IMR-90 (cell line): Measurements from ENCODE around the gene GRIN1. TPM values are rescaled to one million over a fixed set of nuclear protein-coding genes. Genes with fewer than 3 reads are reported as not detected.
A peak's percentile ranks its signal among the peaks of the same experiment; 100 is the strongest.

Experiments
- ATAC-seq: fragments of 200-7000 bp; cut with Tn5 transposase; 2 replicates; pipeline ENCODE4 v1.9.1; 2020; ENCODE audit warnings: low read depth, mild to moderate bottlenecking, moderate library complexity
- BruUV-seq: library from RNA; stranded (reverse); fragments of 400-500 nt; replicated peaks from 2 replicates; lab custom pipeline; 2021; lab: Mats Ljungman, UMichigan
- CTCF ChIA-PET: fragments of 300-600 bp; formaldehyde crosslinking; extraction: SDS; loops from one replicate; lab custom pipeline; 2021; ENCODE audit warnings: antibody characterized with exemption; lab: Yijun Ruan, JAX
- POLR2A ChIA-PET: fragments of 300-600 bp; sonication (Branson Sonifier 250); formaldehyde crosslinking; loops from one replicate; lab custom pipeline; 2022; ENCODE audit warnings: antibody characterized with exemption; ENCODE audit not compliant: unreplicated experiment; lab: Charles Lee
- DNase-seq: peaks from one replicate; pipeline ENCODE4 v3.0.0; 2013
- H2AFZ ChIP-seq: replicated peaks from 2 replicates; pipeline ENCODE3; 2013; ENCODE audit warnings: low read length, mild to moderate bottlenecking; ENCODE audit not compliant: poor library complexity
- H2AK5ac ChIP-seq: 2 replicates; pipeline ENCODE4 v1.6.1; 2013; ENCODE audit warnings: low read depth, low read length, inconsistent platforms
- H2AK9ac ChIP-seq: replicated peaks from 2 replicates; pipeline ENCODE3; 2013; ENCODE audit warnings: mild to moderate bottlenecking, low read depth, low read length, moderate library complexity; ENCODE audit not compliant: poor library complexity
- H2BK120ac ChIP-seq: 2 replicates; pipeline ENCODE4 v1.6.1; 2013; ENCODE audit warnings: low read depth, low read length, inconsistent platforms
- H2BK15ac ChIP-seq: 3 replicates; pipeline ENCODE4 v1.6.1; 2013; ENCODE audit warnings: low read depth, low read length, inconsistent platforms
- H2BK20ac ChIP-seq: 2 replicates; pipeline ENCODE4 v1.6.1; 2013; ENCODE audit warnings: low read depth, mild to moderate bottlenecking, inconsistent platforms, low read length, moderate library complexity
- H2BK5ac ChIP-seq: 2 replicates; pipeline ENCODE4 v1.6.1; 2013; ENCODE audit warnings: mild to moderate bottlenecking, low read depth, low read length, inconsistent platforms; ENCODE audit not compliant: poor library complexity, severe bottlenecking
- H3K14ac ChIP-seq: replicated peaks from 2 replicates; pipeline ENCODE4 v1.6.1; 2013; ENCODE audit warnings: low read depth, low read length, inconsistent platforms
- H3K18ac ChIP-seq: 2 replicates; pipeline ENCODE4 v1.6.1; 2013; ENCODE audit warnings: low read depth, low read length, control low read depth
- H3K23ac ChIP-seq: 2 replicates; pipeline ENCODE4 v1.6.1; 2013; ENCODE audit warnings: low read depth, low read length, inconsistent platforms
- H3K27ac ChIP-seq: 2 replicates; pipeline ENCODE4 v1.5.1; 2013; ENCODE audit warnings: mild to moderate bottlenecking, control low read depth, low read length; ENCODE audit not compliant: insufficient read depth
- H3K27me3 ChIP-seq: 2 replicates; pipeline ENCODE4 v1.6.1; 2013; ENCODE audit warnings: low read length; ENCODE audit not compliant: control insufficient read depth, insufficient read depth
- H3K36me3 ChIP-seq: 2 replicates; pipeline ENCODE4 v1.6.1; 2013; ENCODE audit warnings: low read length, mixed read lengths; ENCODE audit not compliant: control insufficient read depth, insufficient read depth
- H3K4ac ChIP-seq: 2 replicates; pipeline ENCODE4 v1.6.1; 2013; ENCODE audit warnings: low read depth, low read length, inconsistent platforms
- H3K4me1 ChIP-seq: 2 replicates; pipeline ENCODE4 v1.6.1; 2013; ENCODE audit warnings: low read length, mixed read lengths; ENCODE audit not compliant: control insufficient read depth, insufficient read depth
- H3K4me2 ChIP-seq: 2 replicates; pipeline ENCODE4 v1.6.1; 2013; ENCODE audit warnings: low read depth, mild to moderate bottlenecking, control low read depth, low read length, moderate library complexity
- H3K4me3 ChIP-seq: 2 replicates; pipeline ENCODE4 v1.5.1; 2013; ENCODE audit warnings: low read depth, mild to moderate bottlenecking, control low read depth, low read length, moderate library complexity; ENCODE audit not compliant: insufficient read depth
- H3K56ac ChIP-seq: 2 replicates; pipeline ENCODE4 v1.6.1; 2013; ENCODE audit warnings: low read length, inconsistent platforms; ENCODE audit not compliant: insufficient read depth; ENCODE audit errors: extremely low read depth
- H3K79me1 ChIP-seq, 2 experiments: 2 replicates each; pipeline ENCODE4 v1.6.1; 2013; ENCODE audit warnings: low read length in 2 of 2, inconsistent platforms in 1 of 2, low read depth in 1 of 2
- H3K9ac ChIP-seq: 2 replicates; pipeline ENCODE4 v1.6.1; 2013; ENCODE audit warnings: low read depth, low read length, control low read depth
- H3K9me1 ChIP-seq: 2 replicates; pipeline ENCODE4 v1.6.1; 2013; ENCODE audit warnings: low read length, inconsistent platforms; ENCODE audit not compliant: insufficient read depth
- H3K9me3 ChIP-seq: 2 replicates; pipeline ENCODE4 v1.6.1; 2013; ENCODE audit warnings: low read length; ENCODE audit not compliant: control insufficient read depth, insufficient read depth
- H4K20me1 ChIP-seq: 2 replicates; pipeline ENCODE4 v1.6.1; 2013; ENCODE audit warnings: low read length, inconsistent platforms; ENCODE audit not compliant: insufficient read depth
- H4K5ac ChIP-seq: 2 replicates; pipeline ENCODE4 v1.6.1; 2013; ENCODE audit warnings: mild to moderate bottlenecking, low read depth, low read length, control low read depth
- H4K8ac ChIP-seq, 2 experiments: 2 replicates each; pipeline ENCODE4 v1.6.1; 2013; ENCODE audit warnings: low read depth in 2 of 2, low read length in 2 of 2, control low read depth in 1 of 2, inconsistent platforms in 1 of 2
- H4K91ac ChIP-seq: 2 replicates; pipeline ENCODE4 v1.6.1; 2013; ENCODE audit warnings: low read depth, low read length, inconsistent platforms; ENCODE audit not compliant: insufficient read depth
- CEBPB ChIP-seq: IDR thresholded peaks from 2 replicates; pipeline ENCODE4 v1.6.1; 2012; ENCODE audit warnings: low read depth, low read length, improper control_type of control experiment
- CTCF ChIP-seq: conservative IDR thresholded peaks from 2 replicates; pipeline ENCODE4 v1.5.1; 2012; ENCODE audit warnings: mild to moderate bottlenecking, low read depth, low read length, improper control_type of control experiment
- ELK1 ChIP-seq: fragments of 150-350 bp; IDR thresholded peaks from 2 replicates; pipeline ENCODE4 v1.6.1; 2016; ENCODE audit warnings: low read depth, mild to moderate bottlenecking, low read length, moderate library complexity, borderline replicate concordance
- FOS ChIP-seq: fragments of 150-350 bp; IDR thresholded peaks from 2 replicates; pipeline ENCODE4 v1.6.1; 2016; ENCODE audit warnings: low read depth, low read length
- MAFK ChIP-seq: IDR thresholded peaks from 2 replicates; pipeline ENCODE4 v1.6.1; 2012; ENCODE audit warnings: low read depth, low read length, improper control_type of control experiment
- MAZ ChIP-seq: IDR thresholded peaks from 2 replicates; pipeline ENCODE4 v1.6.1; 2012; ENCODE audit warnings: low read depth, mild to moderate bottlenecking, low read length, improper control_type of control experiment, moderate library complexity, borderline replicate concordance
- NFE2L2 ChIP-seq: fragments of 150-350 bp; IDR thresholded peaks from 2 replicates; pipeline ENCODE4 v1.6.1; 2016; ENCODE audit warnings: low read depth, mild to moderate bottlenecking, low read length
- POLR2A ChIP-seq: IDR thresholded peaks from 2 replicates; pipeline ENCODE4 v1.6.1; 2012; ENCODE audit warnings: mild to moderate bottlenecking, low read depth, low read length
- RAD21 ChIP-seq: IDR thresholded peaks from 2 replicates; pipeline ENCODE4 v1.6.1; 2012; ENCODE audit warnings: low read length, improper control_type of control experiment
- RCOR1 ChIP-seq: IDR thresholded peaks from 2 replicates; pipeline ENCODE4 v1.6.1; 2012; ENCODE audit warnings: mild to moderate bottlenecking, low read length, improper control_type of control experiment; ENCODE audit not compliant: insufficient replicate concordance
- RFX5 ChIP-seq: IDR thresholded peaks from 2 replicates; pipeline ENCODE4 v1.8.0; 2012; ENCODE audit warnings: low read depth, mild to moderate bottlenecking, low read length, moderate library complexity
- WGBS, 2 experiments: methylation state at CpG; one replicate each; pipeline versions ENCODE4 v1.1.5 to v1.1.7; 2013; ENCODE audit warnings: missing lambda C conversion rate in 2 of 2; ENCODE audit not compliant: insufficient read length in 1 of 2; ENCODE audit errors: extremely low coverage in 2 of 2; 5-methylcytosine and 5-hydroxymethylcytosine counted together
- dilution Hi-C: fragments of 300-500 bp; cut with HindIII; formaldehyde crosslinking; loops from one replicate; pipeline ENCODE4 v1.14.3; 2018; ENCODE audit warnings: low sequenced_read_pairs; ENCODE audit not compliant: unreplicated experiment
- in situ Hi-C: fragments of 300-500 bp; cut with MboI; formaldehyde crosslinking; loops from 3 replicates; pipeline ENCODE4 v1.14.3; 2019; ENCODE audit warnings: low sequenced_read_pairs, inconsistent platforms, mixed read lengths
- intact Hi-C: fragments of 100-400 bp; cut with micrococcal nuclease; formaldehyde crosslinking; loops from 2 replicates; pipeline ENCODE4 v1.10.0; 2022
- polyA plus RNA-seq, 3 experiments: library from polyadenylated mRNA; depleted of rRNA; stranded (reverse); fragments of >200 nt; gene quantifications; 2 replicates each; pipeline ENCODE4 v1.2.3, GENCODE V29; 2012; ENCODE audit warnings: low replicate concordance in 1 of 3
- total RNA-seq: library from RNA; depleted of rRNA; stranded (reverse); fragments of >200 nt; gene quantifications from 2 replicates; pipeline ENCODE4 v1.2.3, GENCODE V29; 2012
- TF ChIP-seq, protein P1 (sequence below): fragments of 150-350 bp; IDR thresholded peaks from 2 replicates; pipeline ENCODE4 v1.6.1; 2017; ENCODE audit warnings: mild to moderate bottlenecking, antibody characterized with exemption, low read length, low read depth

GRIN1 gene
- total and polyA plus RNA-seq, 2 of the 4 experiments (the other 2 are of a cell fraction) = 0.09 TPM; not detected in 1

DNA sequence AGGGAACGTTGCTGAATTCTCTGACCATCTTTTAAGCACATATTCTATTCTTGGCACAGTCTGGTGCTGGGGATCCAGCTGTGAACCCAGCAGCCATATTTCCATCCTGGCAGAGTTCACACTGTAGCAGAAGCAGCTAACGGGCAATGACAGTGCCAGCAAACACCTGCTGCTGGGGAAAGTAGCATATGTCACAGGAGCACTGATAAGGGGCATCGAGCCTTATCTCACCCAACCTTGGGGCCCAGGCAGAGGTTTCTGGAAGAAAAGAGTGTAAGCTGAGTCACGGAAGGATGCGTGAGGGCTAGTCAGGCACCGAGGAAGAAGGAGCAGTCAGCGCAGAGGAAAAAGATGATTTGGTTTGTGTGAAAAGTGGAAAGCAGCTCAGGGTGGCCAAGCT is 67.6 kb downstream of the GRIN1 start:
- Histone ChIP-seq H3K27me3 (no peaks in the 10 kb centered on the region), H4K8ac (no peak overlapping the region), H2BK5ac (no peak overlapping the region), H2AK5ac (no peak overlapping the region; the same call in 1 of the 2 replicates), H3K4me3 (no peak overlapping the region), H3K4me2 (peak overlapping the region; percentile 99), H3K56ac (no peak overlapping the region), H3K79me1 (peaks cover 42 to 56% of the 10 kb centered on the region in 2 experiments), H2AFZ (no peak overlapping the region), H3K14ac (no peak overlapping the region), H4K20me1 (peaks cover 9% of the 10 kb centered on the region), H2BK120ac (no peak overlapping the region), H4K5ac (no peak overlapping the region), H3K36me3 (peaks cover 9% of the 10 kb centered on the region), H3K9ac (peak overlapping the region; percentile 89; the same call in 1 of the 2 replicates), H3K9me3 (no peaks in the 10 kb centered on the region), H2AK9ac (no peak overlapping the region), H3K18ac (no peak overlapping the region), H4K91ac (no peak overlapping the region), H2BK20ac (no peak overlapping the region), H3K23ac (no peak overlapping the region), H3K9me1 (0 out of 2 replicates have a peak, but pooled peaks cover 2% of the 10 kb centered on the region), H3K4me1 (peaks cover 9% of the 10 kb centered on the region), H3K27ac (no peak overlapping the region), H3K4ac (no peak overlapping the region; the same call in 1 of the 2 replicates), H2BK15ac (no peak overlapping the region)
- dilution Hi-C loops (no loop called here), in situ Hi-C loops (no loop called here), intact Hi-C loops (no loop called here)
- BruUV-seq = no TSS peak
- ChIA-PET POLR2A (no interaction called here), CTCF (no interaction called here)
- no peak for ATAC-seq
- no peak for DNase-seq
- TF ChIP-seq RFX5 = no peak
- no peak for TF ChIP-seq RAD21
- TF ChIP-seq, protein P1, sequence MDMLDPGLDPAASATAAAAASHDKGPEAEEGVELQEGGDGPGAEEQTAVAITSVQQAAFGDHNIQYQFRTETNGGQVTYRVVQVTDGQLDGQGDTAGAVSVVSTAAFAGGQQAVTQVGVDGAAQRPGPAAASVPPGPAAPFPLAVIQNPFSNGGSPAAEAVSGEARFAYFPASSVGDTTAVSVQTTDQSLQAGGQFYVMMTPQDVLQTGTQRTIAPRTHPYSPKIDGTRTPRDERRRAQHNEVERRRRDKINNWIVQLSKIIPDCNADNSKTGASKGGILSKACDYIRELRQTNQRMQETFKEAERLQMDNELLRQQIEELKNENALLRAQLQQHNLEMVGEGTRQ = no peak
- TF ChIP-seq CTCF = no peak
- TF ChIP-seq MAFK = no peak
- TF ChIP-seq MAZ = no peak
- TF ChIP-seq POLR2A = no peak
- TF ChIP-seq ELK1 = no peak
- TF ChIP-seq CEBPB = no peak
- no peak for TF ChIP-seq RCOR1
- no peak for TF ChIP-seq NFE2L2
- TF ChIP-seq FOS = no peak
- 98% methylated on average over 4 of the region's 7 CpGs; no CpG with 5 or more reads in 1 of the 2 experiments for WGBS, 2 experiments
